GM10248 (cell line): ENCODE measurements around the gene ZNF500.

Experiments
- CTCF ChIA-PET: fragments of 300-600 bp; sonication (Branson Sonifier 250); formaldehyde crosslinking; extraction: SDS; loops from one replicate; lab custom pipeline; 2021; ENCODE audit warnings: antibody characterized with exemption; lab: Yijun Ruan, JAX
- POLR2A ChIA-PET: fragments of 350-650 bp; sonication (Branson Sonifier 250); formaldehyde crosslinking; extraction: SDS; loops from one replicate; lab custom pipeline; 2020; ENCODE audit warnings: antibody characterized with exemption; lab: Yijun Ruan, JAX
- DNase-seq: peaks from one replicate; pipeline ENCODE4 v3.0.0; 2012; ENCODE audit errors: extremely low spot score
- CTCF ChIP-seq: IDR thresholded peaks from 2 replicates; pipeline ENCODE4 v1.5.1; 2012; ENCODE audit warnings: mild to moderate bottlenecking, low read depth; ENCODE audit errors: extremely low read depth, missing control alignments, control extremely low read depth

Gene ZNF500

GRCh38 chr16:4766875-4767628 lies at the start of gene ZNF500:
Gene ZNF500 (minus strand): TSS chr16:4767162. CDS start chr16:4765978, 1,184 bp downstream.
- ChIA-PET POLR2A (interaction anchor here (1.4 kb wide), 1 partner anchor 267 kb away, joined by 5 read pairs; the partner anchor contains the start of gene NAGPA), CTCF (interaction anchor here (1.3 kb wide), 1 partner anchor 13 kb away, joined by 3 read pairs; no protein-coding TSS in a partner anchor)
- TF ChIP-seq CTCF: no peak
- peak; percentile 97 for DNase-seq

GRCh38 chr16:4814542-4815173 lies 47.7 kb upstream of the ZNF500 start:
- ChIA-PET POLR2A (no interaction called here), CTCF (interaction anchor here (0.9 to 1.5 kb wide), 2 partner anchors 11 to 12 kb away, joined by 3 to 5 read pairs; partner anchors contain the start of gene ROGDI)
- no peak for DNase-seq
- no peak for TF ChIP-seq CTCF

- ChIA-PET CTCF (interaction anchor here (1.5 kb wide), 1 partner anchor 12 kb away, joined by 5 read pairs; no protein-coding TSS in a partner anchor), POLR2A (no interaction called here)
- no peak for TF ChIP-seq CTCF
- DNase-seq: no peak
Measured at GRCh38 chr16:4814046-4814445, 47.1 kb upstream of the ZNF500 start.

- no peak for DNase-seq
- CTCF ChIA-PET: interaction anchor here (1.5 kb wide), 1 partner anchor 12 kb away, joined by 5 read pairs; no protein-coding TSS in a partner anchor
- TF ChIP-seq CTCF: no peak
- POLR2A ChIA-PET: interaction anchor here (0.6 kb wide), 1 partner anchor 213 kb away, joined by 3 read pairs; no protein-coding TSS in a partner anchor
Measured at GRCh38 chr16:4813251-4814003, 46.5 kb upstream of the ZNF500 start.

GRCh38 chr16:4811773-4812172 lies 44.8 kb upstream of the ZNF500 start:
- ChIA-PET POLR2A (interaction anchor here (0.6 kb wide), 1 partner anchor 55 kb away, joined by 3 read pairs; no protein-coding TSS in a partner anchor), CTCF (interaction anchor here (0.5 to 1.2 kb wide), 2 partner anchors 9 to 161 kb away, joined by 3 to 4 read pairs; partner anchors contain the start of gene ROGDI)
- DNase-seq: no peak
- no peak for TF ChIP-seq CTCF

- CTCF ChIA-PET: interaction anchor here (1.2 to 1.4 kb wide), 2 partner anchors 10 to 21 kb away, joined by 3 read pairs; no protein-coding TSS in a partner anchor
- DNase-seq: no peak
- POLR2A ChIA-PET: interaction anchor here (0.6 kb wide), 2 partner anchors 19 to 55 kb away, joined by 3 to 11 read pairs; no protein-coding TSS in a partner anchor
- TF ChIP-seq CTCF: no peak
Measured at GRCh38 chr16:4811242-4811641, 44.3 kb upstream of the ZNF500 start.
